DOHH2 (cell line): ENCODE measurements around the gene MRI1.

ENCODE experiments used
- H3F3A ChIP-seq: fragments of 200-600 bp; sonication (generic), shearing (Covaris generic); 2 replicates; pipeline ENCODE4 v1.6.0; 2016; ENCODE audit warnings: antibody characterized with exemption, mild to moderate bottlenecking; ENCODE audit not compliant: control insufficient read depth, insufficient read depth
- H3K27ac ChIP-seq: fragments of 200-600 bp; sonication (generic); 2 replicates; pipeline ENCODE4 v1.5.1; 2014; ENCODE audit warnings: low read depth, mild to moderate bottlenecking, low read length, moderate library complexity
- H3K27me3 ChIP-seq: fragments of 200-600 bp; sonication (generic); 2 replicates; pipeline ENCODE4 v1.6.1; 2014; ENCODE audit warnings: mild to moderate bottlenecking, low read length, mixed read lengths; ENCODE audit not compliant: control insufficient read depth
- H3K36me3 ChIP-seq: fragments of 200-600 bp; sonication (generic); 2 replicates; pipeline ENCODE4 v1.6.1; 2014; ENCODE audit warnings: mild to moderate bottlenecking, low read length, moderate library complexity, mixed read lengths; ENCODE audit not compliant: control insufficient read depth
- H3K4me1 ChIP-seq: fragments of 200-600 bp; sonication (generic); 2 replicates; pipeline ENCODE4 v1.6.1; 2014; ENCODE audit warnings: mild to moderate bottlenecking, low read length, mixed read lengths; ENCODE audit not compliant: control insufficient read depth
- H3K4me2 ChIP-seq: fragments of 200-600 bp; sonication (generic); 2 replicates; pipeline ENCODE4 v1.6.0; 2014; ENCODE audit warnings: mild to moderate bottlenecking, low read length, moderate library complexity
- H3K4me3 ChIP-seq: fragments of 200-600 bp; sonication (generic); 2 replicates; pipeline ENCODE4 v1.5.1; 2014; ENCODE audit warnings: mild to moderate bottlenecking, low read length, mixed read lengths
- H3K79me2 ChIP-seq: fragments of 200-600 bp; sonication (generic); 2 replicates; pipeline ENCODE4 v1.6.1; 2014; ENCODE audit warnings: mild to moderate bottlenecking, low read length, mixed read lengths; ENCODE audit not compliant: control insufficient read depth
- H3K9me2 ChIP-seq: fragments of 200-600 bp; sonication (generic); replicated peaks from 2 replicates; pipeline ENCODE4 v1.6.1; 2014; ENCODE audit warnings: mild to moderate bottlenecking, low read length, mixed read lengths; ENCODE audit not compliant: control insufficient read depth
- H3K9me3 ChIP-seq: fragments of 200-600 bp; sonication (generic); 2 replicates; pipeline ENCODE4 v1.6.1; 2014; ENCODE audit warnings: antibody characterized with exemption, low read length, mixed read lengths; ENCODE audit not compliant: control insufficient read depth, insufficient read depth
- H4K20me1 ChIP-seq: fragments of 200-600 bp; sonication (generic); 2 replicates; pipeline ENCODE4 v1.6.0; 2014; ENCODE audit warnings: low read depth, mild to moderate bottlenecking, antibody characterized with exemption, low read length, moderate library complexity; ENCODE audit not compliant: control insufficient read depth, insufficient read depth
- CTCF ChIP-seq: fragments of 200-600 bp; sonication (generic); IDR thresholded peaks from one replicate; pipeline ENCODE4 v1.5.1; 2014; ENCODE audit warnings: antibody characterized with exemption, mild to moderate bottlenecking, low read depth, low read length; ENCODE audit not compliant: poor library complexity, severe bottlenecking
- EZH2phosphoT487 ChIP-seq: fragments of 200-600 bp; sonication (generic); IDR thresholded peaks from 2 replicates; pipeline ENCODE4 v1.6.1; 2017; ENCODE audit warnings: borderline replicate concordance, mild to moderate bottlenecking, antibody characterized with exemption, low read length, moderate library complexity, mixed read lengths

MRI1 gene

GRCh38 chr19:13806728-13807127 lies 42.4 kb downstream of the MRI1 start:
- no peaks in the 10 kb centered on the region for H3K27me3 ChIP-seq
- no peak overlapping the region for H3K27ac ChIP-seq
- H3K79me2 ChIP-seq: no peaks in the 10 kb centered on the region
- H3F3A ChIP-seq: no peaks in the 10 kb centered on the region
- no peak overlapping the region for H3K4me2 ChIP-seq
- no peak for TF ChIP-seq CTCF
- TF ChIP-seq EZH2phosphoT487: no peak
- no peaks in the 10 kb centered on the region for H3K9me3 ChIP-seq
- H3K4me1 ChIP-seq: no peaks in the 10 kb centered on the region
- no peaks in the 10 kb centered on the region for H3K9me2 ChIP-seq
- H3K36me3 ChIP-seq: peaks cover 4% of the 10 kb centered on the region; the same call in 1 of the 2 replicates
- no peaks in the 10 kb centered on the region for H4K20me1 ChIP-seq
- no peak overlapping the region for H3K4me3 ChIP-seq

- TF ChIP-seq EZH2phosphoT487: no peak
- no peak for TF ChIP-seq CTCF
- no peaks in the 10 kb centered on the region for H3K79me2 ChIP-seq
- H3K27me3 ChIP-seq: no peaks in the 10 kb centered on the region
- no peaks in the 10 kb centered on the region for H3K4me1 ChIP-seq
- H3K36me3 ChIP-seq: peaks cover 4% of the 10 kb centered on the region; the same call in 1 of the 2 replicates
- no peaks in the 10 kb centered on the region for H3K9me3 ChIP-seq
- H3K27ac ChIP-seq: no peak overlapping the region
- no peak overlapping the region for H3K4me2 ChIP-seq
- H3K9me2 ChIP-seq: no peaks in the 10 kb centered on the region
- H3F3A ChIP-seq: no peaks in the 10 kb centered on the region
- no peak overlapping the region for H3K4me3 ChIP-seq
- no peaks in the 10 kb centered on the region for H4K20me1 ChIP-seq
These were observed 43.2 kb downstream of the MRI1 start for GRCh38 chr19:13807421-13808021.

- H3K4me2 ChIP-seq: no peak overlapping the region
- no peaks in the 10 kb centered on the region for H3K9me2 ChIP-seq
- no peak overlapping the region for H3K27ac ChIP-seq
- no peaks in the 10 kb centered on the region for H3K79me2 ChIP-seq
- H3K36me3 ChIP-seq: peaks cover 4% of the 10 kb centered on the region; the same call in 1 of the 2 replicates
- no peak overlapping the region for H3K4me3 ChIP-seq
- H3K27me3 ChIP-seq: no peaks in the 10 kb centered on the region
- no peak for TF ChIP-seq CTCF
- no peak for TF ChIP-seq EZH2phosphoT487
- H3K4me1 ChIP-seq: no peaks in the 10 kb centered on the region
- no peaks in the 10 kb centered on the region for H3K9me3 ChIP-seq
- no peaks in the 10 kb centered on the region for H4K20me1 ChIP-seq
- no peaks in the 10 kb centered on the region for H3F3A ChIP-seq
These were observed 44.5 kb downstream of the MRI1 start for GRCh38 chr19:13808856-13809255.
